AG20443 (cell line): ENCODE data around the gene NOTCH1.

Source experiments
- DNase-seq: peaks from one replicate; pipeline ENCODE4 v3.0.0; 2012; ENCODE audit warnings: low spot score, mixed read lengths

The NOTCH1 gene

DNA sequence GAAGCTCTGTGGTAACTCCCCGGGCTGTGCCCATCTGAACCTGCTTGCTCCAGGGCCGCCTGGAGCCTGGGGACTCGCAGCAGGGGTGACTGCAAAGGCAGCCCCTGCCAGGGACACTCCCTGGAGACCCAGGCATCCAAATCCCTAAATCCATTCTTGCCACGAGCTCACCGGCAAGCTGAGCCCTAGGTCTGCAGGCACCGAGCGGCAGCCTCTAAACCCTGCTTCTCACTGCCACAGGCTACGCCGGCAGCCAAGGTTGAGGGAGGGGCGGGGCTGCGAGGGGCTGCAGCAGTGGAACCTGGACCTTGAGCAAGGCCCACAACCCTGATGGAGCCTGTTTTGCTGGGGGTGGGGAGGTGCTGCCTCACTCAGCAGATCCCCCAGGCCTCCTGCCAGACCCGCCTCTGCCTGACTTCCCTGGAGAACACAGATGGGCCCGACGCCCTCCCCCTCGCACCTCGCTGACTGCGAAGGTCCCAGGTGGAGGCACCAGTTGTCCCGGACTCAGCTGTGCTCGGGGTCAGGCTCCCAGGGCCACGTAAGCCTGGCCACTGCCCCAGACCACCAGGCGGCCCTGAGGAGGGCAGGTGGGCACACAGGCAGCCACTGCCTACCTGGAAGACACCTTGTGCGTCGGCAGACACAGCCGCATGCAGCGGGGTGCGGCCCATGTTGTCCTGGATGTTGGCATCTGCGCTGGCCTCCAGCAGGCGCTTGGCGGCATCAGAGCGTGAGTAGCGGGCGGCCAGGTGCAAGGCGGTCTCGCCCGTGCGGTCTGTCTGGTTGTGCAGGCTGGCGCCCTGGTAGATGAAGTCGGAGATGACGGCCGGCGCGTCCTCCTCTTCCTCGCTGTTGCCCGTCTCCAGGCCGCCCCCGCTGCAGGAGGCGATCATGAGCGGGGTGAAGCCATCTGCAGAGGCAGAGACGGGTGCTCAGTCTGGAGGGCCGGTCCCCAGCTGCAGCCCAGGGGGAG is 45.6 kb downstream of the NOTCH1 start:
- DNase-seq: no peak

DNA sequence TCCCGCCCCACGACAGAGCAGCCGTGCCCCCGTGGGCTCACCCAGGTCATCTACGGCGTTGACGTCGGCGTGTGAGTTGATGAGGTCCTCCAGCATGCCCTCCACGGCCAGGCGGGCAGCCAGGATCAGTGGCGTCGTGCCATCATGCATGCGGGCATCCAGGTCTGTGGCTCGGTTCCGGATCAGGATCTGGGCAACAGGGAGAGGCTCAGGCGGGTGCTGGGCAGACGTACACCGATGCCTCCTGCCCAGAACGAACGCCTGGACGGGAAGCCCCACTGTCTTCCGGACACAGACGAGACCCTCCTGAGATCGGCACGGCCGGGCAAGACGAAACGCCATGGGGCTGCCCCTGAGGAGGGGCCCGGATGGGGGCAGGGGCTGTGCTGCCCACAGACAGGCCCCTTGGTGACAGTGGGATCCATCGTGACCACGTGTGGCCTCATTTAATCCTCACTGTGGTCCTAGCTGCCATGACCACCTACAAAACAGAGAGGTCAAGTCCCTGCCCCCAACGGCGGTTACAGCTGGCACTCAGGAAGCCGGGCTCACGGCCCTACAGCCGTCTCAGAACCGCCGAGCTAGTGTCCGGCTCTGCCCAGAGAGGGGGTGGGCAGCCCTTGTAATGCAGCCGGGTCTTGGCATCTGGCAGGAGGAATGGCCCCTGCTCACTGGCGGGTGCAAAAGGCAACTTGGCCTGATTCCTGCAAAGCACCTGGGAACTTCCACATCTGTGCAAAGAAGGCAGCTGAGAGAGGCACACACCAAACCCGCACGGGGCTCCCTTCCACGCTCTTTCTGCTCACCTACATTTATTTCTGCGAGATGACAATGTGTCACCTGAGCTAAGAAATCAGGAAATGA is 46.5 kb downstream of the NOTCH1 start:
- DNase-seq: no peak

DNA sequence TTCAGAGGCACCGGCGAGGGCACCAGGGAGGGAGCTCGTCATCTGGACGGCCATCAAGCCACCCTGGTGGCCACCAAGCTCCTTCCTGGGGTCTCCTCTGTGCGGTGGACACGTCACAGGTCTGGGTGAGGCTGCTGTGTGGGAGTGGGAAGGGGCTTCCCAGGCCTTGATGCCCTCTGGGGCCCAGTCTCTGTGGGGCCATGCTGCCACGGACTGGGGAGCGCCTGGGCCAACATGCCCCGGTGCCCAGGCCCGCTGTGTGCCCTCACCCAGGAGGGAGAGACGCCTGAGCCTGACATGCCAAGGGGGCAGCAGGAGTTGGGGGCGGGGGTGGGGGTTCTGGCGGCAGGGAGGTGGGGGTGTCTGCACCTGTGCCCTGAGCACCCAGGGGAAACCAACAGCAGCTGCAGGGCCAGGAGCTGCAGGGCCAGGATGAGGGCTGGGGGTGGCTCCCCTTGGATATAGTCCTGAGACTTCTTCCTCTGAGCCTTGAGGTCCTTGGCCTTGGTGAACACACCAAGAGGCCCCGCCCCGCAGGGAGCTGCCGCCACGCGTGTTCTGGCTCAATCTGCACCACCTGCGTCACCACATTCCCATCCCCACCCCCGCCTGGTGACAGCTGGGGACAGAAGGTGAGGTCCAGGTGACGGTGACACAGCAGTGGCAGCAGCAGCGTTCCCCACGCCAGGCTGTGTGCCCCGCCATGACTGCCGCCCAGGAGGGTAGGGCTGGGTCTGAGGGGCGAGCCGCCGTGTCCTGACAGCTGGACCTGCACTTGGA is 47.7 kb downstream of the NOTCH1 start:
- DNase-seq: no peak

DNA sequence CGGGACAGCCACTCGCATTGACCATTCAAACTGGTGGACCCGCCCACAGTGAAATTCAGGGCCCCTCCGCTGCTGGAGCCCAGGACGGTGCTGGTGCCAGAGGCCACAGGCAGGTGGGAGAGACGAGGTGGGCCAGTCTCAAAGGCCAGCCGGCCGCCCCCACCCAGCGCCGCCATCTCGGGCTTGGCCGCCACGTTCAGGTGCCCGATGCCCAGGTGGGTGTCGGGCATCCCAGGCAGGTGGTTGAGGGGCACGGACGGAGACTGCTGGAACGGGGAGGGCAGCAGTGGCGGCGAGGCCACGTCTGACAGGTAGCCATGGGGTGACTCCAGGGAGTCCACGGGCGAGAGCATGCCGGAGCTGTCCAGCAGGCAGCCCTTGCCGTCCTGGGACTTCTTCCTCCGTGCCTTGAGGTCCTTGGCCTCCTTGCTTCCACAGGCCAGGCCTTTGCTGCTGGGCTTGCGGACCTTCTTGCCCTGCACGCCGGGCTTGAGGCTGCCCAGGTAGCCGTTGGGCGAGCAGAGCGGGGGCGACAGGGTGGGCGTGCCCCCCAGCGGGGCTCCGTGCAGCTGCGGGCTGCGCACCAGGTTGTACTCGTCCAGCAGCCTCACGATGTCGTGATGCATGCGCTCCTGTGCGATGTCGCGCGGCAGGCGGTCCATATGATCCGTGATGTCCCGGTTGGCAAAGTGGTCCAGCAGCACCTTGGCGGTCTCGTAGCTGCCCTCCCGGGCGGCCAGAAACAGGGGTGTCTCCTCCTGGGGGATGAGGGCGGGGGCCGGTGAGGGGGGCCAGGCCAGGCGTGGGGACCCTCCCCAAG is 48.8 kb downstream of the NOTCH1 start:
- no peak for DNase-seq

DNA sequence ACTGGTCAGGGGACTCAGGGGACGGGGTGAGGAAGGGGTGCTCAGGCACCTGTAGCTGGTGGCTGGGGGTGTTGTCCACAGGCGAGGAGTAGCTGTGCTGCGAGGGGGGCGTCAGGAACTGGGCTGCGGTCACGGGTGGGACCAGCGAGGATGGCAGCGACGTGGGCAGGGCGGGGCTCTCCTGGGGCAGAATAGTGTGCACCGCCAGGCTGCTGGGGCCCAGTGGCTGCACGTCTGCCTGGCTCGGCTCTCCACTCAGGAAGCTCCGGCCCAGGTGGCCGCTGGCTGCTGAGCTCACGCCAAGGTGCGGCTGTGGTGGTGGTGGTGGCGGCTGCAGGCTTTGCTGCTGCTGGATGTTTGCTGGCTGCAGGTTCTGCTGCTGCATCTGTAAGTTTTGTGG is 49.7 kb downstream of the NOTCH1 start:
- DNase-seq: no peak

DNA sequence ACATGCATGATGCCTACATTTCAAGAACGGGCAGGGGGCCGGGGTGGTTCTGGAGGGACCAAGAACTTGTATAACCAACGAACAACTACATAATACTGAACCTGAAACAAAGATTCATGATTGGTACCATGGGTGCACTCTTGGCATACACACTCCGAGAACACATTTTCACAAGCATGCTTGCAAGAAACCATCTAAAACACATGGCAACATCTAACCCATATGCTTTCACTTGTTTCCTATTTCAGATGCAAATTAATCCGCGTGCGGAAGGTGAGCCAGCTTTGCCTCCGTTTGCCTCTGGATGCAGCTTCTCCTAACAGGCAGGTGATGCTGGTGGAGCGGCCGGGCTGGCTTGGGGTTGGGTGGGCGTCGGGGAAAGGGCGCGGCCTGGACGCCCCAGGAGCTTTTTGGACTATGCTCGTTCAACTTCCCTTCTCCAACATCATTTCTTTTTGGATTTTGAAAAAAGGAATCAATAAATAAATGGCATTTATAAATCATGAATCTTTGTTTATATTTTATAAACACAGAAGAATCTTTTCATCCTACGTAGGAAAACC is 50.5 kb downstream of the NOTCH1 start:
- DNase-seq: no peak

DNA sequence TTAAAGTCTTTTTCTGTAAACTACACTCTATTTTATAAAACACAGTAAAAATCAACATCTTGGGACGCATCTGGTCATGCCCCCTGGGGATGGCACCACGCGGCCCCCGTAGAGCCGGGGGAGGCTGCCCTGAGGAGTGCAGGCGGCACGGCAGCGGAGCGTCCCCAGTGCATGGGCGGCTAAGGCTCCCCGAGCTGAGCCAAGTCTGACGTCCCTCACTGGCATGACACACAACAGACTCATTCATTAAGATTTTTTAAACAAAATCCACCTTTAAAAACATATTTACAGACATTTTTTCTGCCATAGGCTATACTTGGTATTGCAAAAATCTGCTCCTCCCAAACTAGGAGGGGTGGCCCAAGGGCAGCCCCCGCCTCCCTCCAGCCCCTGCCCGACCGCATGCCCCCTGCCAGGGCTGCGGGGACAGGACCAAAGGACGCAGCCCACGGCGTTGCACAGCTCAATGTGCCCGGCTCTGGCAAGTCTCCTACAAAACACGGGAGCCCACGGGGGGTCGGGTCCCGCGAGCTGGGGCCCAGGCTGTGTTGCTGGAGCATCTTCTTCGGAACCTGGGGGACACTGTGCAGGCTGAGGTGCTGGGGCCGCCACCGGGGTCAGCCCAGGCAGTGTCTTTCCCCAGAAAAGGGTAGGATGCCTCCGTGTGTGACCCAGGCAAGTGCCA is 51.2 kb downstream of the NOTCH1 start:
- no peak for DNase-seq

DNA sequence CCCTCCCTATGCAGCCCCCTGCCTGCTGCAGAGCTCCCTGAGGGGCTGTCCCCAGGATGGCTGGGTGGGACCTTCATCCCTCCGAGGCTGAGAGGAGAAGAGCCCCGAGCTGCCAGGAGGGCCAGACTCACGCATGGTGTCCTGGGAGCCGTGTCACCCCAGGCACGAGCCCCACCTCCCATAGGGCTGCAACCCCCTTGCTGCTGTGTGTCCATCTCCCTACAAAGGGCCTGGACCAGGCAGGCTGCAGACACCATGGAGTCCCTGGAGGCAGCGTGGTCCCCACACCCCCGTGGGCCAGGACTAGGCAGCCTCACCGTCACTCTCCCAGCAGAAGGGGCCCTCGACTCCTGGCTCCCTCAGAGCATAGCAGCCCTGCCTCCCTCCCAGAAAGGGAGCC is 51.8 kb downstream of the NOTCH1 start:
- DNase-seq: no peak

DNA sequence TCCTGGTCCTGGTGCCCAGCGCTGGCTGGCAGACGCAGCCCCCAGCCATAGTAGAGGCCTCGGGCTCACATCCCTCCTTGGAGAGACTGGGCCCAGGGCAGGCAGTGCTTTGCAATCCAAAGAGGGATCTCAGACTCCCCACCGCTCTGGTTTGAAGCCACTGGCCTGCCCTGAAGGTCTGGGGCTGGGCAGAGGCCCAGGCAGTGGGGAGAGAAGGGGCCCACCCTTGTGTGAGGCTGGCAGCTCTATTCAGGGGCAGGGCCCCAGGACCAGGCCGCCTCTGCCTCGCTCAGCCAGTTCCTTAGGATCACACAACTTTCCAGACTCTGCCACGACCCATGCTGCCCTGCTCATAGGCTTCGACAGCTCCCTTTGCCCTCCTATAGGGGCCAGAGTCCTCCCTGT is 52.3 kb downstream of the NOTCH1 start:
- DNase-seq: no peak

DNA sequence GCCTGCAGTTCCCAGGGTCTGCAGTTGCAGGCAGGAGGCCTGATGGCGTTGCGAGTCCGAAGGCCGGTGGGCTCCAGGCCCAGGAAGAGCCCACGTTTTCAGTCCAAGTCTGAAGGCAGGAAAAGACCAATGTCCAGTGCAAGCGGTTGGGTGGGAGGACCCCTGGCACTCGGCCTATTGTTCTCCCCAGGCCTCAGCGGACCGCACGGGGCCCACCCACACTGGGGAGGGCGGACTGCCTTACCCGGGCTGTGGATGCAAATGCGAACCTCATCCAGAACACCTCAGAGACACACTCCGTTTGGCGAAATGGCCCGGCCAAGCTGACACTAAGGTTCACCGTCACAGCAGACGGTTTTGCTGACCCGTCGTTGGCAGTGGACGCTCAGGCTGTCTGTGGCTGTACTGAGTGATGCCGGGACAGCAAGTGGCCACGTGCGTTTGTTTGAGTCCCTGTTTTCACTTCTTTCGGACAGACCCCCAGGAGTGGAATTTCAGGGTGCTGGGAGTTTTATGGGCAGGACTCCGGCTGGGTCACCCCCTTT is 52.8 kb downstream of the NOTCH1 start:
- DNase-seq: no peak

DNA sequence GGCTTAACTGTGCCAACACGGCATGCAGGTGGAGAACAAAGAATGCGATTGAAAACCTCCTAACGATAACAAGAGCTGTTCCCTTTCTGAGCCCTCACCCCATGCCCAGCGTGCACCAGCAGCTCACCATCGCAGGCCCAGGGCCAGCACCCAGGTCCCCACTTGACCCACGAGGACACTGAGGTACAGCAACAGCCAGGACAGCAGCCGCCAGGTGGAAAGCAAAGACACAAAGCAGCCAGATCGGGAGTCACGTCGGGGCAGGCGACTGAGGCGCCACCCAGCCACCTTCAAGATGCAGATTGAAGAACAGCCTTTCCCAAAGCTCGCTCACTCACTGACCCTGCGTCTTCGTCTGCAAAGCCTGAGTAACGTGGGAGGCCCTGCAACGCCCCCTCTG is 56.1 kb downstream of the NOTCH1 start:
- no peak for DNase-seq

DNA sequence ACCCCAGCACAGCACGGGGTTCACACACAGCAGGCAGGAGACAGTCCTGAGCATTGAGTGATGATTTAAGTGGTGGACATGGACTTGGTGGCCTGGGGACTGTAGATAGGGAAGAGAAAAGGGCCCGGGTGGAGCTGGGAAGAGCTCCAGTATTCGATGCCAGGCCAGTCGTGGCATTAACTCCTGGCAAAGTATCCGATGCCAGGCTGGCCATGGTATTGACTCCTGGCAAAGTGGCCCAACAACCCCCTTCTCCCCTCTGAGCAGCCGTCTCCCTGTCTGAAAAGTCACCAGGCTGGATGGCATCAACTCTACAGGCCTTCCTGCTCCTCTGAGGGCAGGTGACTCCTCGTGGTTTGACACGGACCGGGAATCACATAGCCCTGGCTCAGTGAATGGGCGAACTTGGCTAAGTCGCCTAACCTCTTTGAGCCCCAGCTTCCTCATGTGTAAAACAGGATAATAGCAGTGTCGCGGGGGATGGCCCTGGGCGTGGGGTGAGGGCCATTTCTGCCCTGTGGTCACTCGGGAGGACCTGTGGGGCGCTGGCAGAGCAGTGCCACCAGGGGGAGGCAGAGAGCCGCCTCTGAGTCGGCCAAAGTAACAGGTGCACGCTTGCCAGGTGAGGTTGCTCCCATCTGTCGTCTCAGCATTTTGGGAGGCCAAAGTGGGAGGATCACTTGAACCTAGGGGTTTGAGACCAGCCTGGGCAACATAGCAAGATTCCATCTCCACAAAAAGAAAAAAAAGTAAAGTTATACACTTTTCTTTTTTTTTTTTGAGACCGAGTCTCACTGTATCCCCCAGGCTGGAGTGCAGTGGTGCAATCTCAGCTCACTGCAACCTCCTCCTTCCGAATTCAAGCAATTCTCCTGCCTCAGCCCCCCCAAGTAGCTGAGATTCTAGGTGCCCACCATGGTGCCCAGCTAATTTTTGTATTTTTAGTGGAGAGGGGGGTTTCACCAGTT is 57.3 kb downstream of the NOTCH1 start:
- peak; percentile 74 for DNase-seq

DNA sequence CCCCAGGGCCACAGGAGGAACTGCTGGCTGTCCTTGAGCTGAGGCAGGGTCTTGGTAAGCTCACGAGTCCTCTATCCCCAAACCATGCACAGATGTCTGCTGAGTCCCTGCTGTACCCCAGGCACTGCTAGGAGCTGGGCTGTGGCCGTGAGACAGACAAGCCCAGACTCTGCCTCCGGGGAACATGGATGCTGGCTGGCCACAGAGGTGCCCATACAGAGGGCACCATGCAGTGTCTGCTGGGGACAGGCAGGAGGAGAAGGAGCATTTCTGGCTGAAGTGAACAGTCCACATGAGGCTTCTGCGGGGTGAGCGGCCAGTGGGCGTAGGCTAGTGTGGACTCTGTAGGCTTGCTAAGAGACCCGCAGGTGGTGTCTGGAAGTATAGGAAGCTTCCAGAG is 58.2 kb downstream of the NOTCH1 start:
- DNase-seq: no peak

DNA sequence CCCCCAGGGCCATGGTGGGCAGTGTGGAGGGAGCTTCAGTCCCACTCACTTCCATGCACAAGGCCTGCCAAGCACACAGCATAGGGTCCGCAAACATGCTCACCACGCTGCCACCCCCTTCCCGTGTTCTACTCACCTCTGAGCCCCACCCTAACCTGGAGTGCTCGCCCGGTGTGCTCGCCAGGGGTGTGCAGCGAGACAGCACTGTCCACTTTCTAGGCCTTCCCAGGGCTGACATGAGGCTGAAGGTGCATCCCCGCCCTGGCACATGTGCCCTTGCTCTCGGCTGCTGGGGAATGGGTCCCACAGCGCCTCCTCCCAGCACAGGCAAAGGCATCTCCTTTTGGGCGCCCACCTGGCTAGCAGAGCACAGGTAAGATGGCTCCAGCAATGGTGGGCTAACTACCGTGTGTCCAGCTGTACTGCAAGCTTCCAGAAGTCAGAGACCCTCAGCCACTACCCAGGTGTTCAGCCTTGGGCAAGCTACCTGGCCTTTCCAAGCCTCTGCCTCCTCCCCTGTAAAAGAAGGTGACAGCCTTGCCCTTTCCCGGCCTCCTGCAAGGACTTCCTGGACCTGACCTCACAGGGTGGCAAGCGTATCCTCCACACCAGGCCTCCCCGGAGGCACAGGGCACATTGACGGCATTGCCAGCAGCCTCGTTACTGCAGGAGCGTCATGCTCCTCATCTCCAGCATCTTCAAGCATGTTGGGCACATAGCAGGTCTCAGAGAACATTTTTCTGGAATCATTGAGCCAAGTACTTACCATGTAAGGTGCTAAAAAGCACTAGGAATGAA is 58.8 kb downstream of the NOTCH1 start:
- DNase-seq: no peak

DNA sequence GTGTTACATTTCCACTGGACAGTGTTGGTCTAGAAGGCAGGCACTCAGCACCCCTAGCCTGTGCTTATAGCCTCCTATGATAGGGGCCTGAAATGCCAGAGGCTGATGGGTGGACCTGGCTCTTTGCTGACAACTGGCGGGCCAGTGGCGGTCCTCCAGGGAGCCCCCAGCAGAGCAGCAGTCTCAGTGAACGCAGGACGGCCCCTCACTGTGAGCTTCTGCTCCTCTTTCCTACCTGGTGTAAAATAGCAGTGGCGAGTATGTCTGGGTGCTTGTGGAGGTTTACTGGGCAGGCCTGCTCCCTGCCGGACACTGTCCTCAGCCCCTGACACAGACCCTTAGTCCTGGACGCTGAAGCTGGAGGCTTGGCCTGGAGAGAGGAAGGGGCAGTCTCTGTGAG is 59.7 kb downstream of the NOTCH1 start:
- DNase-seq: no peak

DNA sequence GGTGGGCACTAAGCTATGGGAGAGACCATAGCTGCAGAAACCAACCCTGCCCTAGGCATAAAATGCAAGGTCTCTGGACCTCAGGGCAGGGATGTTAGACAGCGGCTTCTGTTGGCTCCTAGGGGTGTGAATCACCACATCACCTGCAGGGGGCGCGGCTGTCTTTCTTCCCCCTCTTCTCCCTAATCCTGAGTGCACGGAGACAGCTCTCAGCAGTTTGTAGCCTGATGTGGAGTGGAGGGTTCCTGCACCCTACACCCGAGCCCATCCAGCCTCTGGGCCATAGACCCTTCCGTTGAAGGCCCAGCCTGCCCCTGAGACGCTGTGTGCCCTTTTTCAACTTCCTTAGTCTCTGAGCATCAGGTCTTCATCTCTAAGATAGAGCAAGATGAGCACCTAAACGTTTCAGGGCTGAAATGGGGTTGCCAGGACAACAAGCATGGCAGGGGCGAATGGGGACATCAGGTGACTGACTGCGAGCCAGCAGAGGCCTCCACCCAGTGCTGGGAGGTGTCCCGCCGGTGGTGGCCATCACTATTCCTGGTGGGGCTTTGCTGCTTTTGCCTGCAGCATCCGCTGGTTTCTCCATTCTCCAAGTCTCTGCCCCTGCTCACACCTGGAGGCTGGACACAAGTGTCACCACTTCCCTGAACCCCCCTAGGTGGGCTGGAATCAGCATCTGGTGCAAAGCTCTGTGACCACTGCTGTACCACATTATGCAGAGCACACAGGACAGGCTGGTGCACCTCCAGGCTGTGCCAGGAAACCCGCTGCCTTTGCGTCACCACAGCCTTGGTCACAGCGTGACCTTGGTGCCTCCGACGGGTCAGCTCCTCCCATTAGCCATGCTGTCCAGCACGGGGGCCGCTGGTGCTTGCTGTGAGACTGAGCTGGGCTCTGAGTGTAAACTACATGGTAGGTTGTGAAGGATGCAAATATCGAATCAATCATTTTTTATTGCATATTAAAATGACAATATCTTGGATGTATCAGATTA is 60.5 kb downstream of the NOTCH1 start:
- DNase-seq: peak; percentile 83
